HG02973 (cell line): ENCODE data around the gene TRAIP.
"Not testable (repeated sequence)": the region's sequence is repeated elsewhere in the genome, so short reads cannot be mapped to it uniquely, and the experiment has no call there.

Source experiments
- ATAC-seq: cut with Tn5 transposase; IDR thresholded peaks from one replicate; pipeline ENCODE4 v1.9.1; 2021; ENCODE audit warnings: moderate library complexity; ENCODE audit not compliant: unreplicated experiment

TRAIP gene

GRCh38 chr3:49826016-49826415 lies 30.3 kb downstream of the TRAIP start:
- no peak for ATAC-seq

DNA sequence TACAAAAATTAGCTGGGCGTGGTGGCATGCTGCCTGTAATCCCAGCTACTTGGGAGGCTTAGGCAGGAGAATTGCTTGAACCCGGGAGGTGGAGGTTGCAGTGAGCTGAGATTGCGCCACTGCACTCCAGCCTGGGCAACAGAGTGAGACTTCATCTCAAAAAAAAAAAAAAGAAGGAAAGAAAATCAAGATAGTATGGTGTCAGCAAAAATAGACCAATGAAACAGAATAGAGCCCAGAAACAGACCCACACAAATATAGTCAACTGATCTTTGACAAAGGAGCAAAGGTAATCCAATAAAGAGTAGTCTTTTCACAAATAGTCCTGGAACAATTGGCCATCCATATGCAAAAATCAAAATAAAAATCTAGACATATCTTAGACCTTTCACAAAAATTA lies 33.2 kb downstream of the TRAIP start:
- ATAC-seq: not testable (repeated sequence)

DNA sequence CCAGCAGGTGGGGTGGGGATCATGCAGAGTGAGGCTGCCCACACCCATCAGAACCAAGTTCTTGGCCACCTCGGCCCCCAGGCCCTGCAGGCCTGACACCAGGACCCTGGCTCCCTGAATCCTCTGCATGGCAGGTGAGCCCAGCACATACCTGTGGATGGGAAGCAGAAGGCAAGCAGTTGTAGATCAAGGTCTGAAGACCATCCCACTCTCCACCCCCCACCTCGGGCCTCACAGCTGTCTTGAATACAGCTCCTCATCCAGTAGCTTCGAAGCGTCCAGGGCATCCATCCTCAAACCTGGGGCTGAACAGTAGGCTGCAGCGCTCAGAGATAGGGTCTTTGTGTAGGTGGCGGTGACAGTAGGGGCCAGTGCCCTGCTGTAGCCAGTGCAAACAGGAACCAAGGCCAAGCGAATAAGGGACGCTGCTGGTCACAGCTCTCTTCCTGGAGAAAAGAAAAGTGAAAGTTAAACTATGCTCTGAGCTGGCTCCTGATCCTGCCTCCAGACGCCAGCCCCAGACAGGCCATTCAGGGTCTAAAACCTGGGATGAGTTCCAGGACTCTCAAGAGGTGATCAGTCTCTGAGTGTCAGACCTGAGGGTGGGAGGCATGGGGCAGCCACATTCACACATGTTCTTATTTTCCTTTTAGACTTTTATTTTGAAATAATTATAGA lies 42.7 kb downstream of the TRAIP start, which contains the start of gene UBA7:
TSS of gene UBA7 (minus strand) at position 457 of the 678 bp plus-strand sequence. CDS start at position 291, 166 bp downstream.
- no peak for ATAC-seq

DNA sequence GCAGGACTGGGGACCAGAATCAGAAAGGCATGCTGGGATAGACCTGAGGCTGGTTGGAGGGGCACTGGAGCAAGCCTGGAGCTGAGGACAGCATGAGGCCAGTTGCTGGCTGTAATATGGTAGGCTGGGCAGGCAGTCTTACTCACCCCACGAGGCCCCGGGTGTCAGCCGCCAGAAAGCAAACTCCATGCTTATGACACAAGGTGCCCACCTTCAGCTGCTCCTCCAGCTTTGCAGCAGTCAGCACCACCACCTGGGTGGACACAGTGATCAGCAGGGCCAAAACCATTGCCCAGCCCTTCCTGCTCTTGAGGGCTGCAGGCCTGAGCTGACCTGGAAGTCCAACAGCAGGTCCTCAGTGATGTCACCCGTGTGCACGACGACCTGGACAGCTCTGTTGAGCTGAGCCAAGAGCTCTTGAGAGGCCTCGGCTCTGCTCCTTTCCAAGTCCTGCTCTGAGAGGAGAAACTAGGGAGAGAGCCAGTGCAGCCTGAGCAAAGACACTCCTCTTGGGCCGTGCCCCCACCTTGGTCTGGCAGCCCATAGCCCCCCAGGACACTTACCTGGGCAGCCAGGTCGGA lies 43.4 kb downstream of the TRAIP start:
- no peak for ATAC-seq

DNA sequence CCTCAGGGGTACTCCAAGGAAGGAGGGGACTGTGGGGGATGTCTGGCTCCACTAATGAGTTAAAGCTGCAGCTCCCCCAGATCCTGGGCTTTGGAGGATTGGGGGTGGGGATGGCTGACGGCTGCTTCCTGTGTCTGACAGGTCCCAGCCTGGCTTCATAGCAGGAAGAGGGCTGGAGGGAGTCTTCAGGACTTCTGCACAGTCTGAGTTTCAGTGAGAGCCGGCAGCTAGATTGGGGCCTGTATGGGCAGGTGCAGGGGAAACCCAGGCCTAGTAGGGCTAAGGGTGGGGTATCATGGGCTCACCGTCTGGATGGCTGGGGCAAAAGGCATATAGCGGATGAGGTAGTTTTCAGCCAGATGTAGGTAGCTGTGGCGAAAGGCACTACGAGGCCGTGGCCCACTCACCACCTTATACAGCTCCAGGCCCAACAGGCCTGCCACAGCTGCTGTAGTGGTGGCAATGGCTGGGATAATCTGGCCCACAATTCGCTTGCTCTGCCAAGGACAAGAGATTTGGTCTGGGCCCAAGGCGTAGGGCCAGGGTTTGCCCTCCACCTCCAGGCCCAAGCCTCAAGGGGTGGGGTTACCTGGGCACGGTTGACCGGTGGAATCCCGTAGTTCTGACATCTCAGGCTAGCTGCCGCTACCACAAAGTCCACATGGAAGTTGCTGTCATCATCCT lies 48.8 kb downstream of the TRAIP start:
- no peak for ATAC-seq

DNA sequence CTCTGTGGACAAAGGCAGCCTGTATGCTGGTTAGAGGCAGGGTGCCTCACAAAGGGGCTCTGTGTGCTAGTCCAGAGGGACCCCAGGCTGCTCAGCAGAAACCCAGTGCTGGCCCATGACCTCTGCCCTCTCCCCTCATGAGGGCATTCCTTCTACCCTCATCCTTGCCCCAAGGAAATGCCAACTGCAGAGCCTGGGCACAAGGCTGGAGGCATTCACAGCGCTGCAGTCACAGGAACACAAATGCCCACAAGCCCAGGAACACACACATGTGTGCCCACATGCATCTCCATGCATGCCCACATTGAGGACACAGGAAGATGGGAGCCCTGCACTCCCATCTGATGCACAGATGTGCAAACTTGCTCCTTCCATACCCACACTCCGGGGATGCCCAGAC lies 49.5 kb downstream of the TRAIP start:
- ATAC-seq: no peak

DNA sequence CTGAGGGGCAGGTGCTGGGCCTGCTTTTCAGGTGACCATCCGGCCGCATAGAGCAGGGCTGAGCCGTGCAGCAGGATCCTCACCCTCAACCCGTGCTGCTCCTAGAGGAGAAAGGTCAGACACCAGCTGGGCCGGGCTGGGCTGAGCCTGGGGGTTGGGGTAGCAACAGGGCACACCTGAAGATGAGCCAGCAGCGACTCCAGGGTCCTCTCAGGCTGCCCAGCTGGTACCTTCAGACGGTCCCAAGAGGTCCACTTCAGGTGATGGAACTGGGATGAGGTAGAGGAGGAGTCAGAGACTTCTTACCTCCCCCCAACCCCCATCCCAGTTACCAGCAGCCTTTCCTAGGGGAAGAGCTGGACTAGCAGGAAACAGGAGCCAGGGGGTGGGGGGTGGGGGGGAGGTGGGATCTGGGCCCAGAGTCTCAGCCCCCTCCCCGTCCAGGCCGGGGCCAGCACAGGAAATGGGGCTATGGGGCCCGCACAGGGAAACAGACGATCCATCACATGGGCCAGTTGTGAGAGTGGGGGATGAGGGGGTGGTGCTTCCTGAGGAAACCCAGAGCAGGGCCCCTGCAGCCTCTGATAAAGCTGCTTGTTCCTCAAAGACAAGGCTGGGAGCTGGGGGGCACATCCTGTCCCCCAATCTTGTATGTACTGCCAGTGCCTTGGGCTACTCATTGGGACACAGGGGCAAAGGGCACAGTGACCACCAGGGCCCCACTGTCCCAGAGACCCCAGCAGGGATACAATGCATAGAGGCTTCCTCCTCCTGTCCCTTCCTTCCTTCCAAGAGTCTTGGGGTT lies 50.3 kb downstream of the TRAIP start:
- ATAC-seq: no peak

DNA sequence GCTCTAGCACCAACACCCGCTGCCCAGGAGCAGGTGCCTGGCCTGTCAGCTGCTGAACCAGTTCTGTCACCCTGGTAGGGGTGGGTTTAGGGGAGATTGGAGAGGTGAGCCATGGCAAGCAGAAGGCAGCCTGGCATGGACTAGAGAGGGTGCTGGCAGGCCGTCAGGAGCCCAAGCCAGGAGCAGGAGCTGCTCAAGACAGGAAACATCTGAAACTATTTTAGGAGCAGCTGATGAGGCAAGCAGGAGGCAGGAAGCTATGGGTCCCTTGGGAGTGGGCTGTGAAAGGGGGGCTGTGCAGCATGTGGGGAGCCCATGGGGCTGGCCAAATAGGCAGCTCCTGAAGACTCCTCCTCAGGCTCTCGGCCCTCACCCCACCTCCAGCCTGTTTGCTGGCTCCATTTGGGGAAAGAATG lies 51.0 kb downstream of the TRAIP start:
- ATAC-seq: no peak

GRCh38 chr3:49804141-49805041 lies 52.0 kb downstream of the TRAIP start:
- ATAC-seq: no peak

- ATAC-seq: peak; percentile 15
Measured at GRCh38 chr3:49803465-49804140, 52.8 kb downstream of the TRAIP start.

DNA sequence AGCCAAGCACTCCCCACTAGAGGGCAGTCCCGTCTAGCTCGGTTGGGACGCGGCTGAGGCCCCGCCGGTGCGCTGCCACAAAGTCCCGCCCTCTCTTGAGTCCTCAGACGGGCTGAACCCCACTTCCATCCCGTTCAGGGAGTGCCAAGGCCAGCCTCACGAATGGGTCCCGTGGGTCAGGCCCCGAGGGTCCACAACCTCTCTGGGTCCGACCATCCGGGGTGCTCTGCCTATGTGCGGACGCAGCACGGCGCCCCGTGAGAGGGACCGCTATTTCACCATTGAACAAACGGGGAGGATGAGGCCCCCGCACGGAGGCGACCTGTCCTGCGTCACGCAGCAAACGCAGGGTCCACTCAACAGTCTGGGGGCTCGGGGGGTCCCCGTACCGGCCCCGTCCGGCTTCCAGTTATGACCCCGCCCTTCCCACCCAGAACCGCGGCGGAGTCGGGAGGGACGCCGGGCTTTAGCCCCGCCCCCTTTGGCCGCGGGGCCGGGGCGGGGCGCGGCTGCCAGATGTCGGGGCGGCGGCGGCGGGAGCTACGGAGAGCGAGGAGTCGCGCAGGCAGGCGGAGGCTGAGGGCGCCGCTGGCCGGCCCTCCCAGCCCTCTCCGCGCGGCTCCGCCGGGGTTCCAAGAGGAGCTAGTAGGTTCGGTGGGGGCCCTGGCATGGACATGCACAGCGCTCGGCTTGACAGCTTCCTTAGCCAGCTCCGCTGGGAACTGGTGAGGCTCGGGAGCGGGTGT lies 53.5 kb downstream of the TRAIP start, which contains the start of gene INKA1:
TSS of gene INKA1 (plus strand) at position 543 of the 746 bp plus-strand sequence. CDS start at position 675, 132 bp downstream.
- ATAC-seq: peak; percentile 54

DNA sequence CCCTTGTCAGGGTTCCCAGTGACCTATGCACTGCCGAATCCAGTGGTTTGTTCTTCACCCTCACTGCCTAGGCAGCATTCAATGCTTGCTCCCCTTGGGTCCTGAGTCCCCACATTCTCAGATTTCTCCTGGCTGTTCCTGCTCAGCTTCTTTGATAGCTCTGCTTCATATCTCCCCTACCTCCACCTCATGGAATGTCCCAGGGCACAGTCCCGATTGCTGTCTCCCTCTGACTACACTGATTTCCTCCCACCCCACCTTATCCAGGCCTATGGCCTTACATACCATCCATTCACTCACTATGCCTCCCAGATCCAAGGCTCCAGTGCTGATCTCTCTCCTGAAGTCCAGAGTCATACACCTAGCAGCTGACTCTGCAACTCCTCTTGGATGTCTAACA lies 55.2 kb downstream of the TRAIP start:
- ATAC-seq: no peak

GRCh38 chr3:49799761-49800160 lies 56.6 kb downstream of the TRAIP start, which contains the start of gene CDHR4:
TSS of gene CDHR4 (minus strand) at chr3:49799873. CDS start at chr3:49799812, 61 bp downstream.
- ATAC-seq: no peak

DNA sequence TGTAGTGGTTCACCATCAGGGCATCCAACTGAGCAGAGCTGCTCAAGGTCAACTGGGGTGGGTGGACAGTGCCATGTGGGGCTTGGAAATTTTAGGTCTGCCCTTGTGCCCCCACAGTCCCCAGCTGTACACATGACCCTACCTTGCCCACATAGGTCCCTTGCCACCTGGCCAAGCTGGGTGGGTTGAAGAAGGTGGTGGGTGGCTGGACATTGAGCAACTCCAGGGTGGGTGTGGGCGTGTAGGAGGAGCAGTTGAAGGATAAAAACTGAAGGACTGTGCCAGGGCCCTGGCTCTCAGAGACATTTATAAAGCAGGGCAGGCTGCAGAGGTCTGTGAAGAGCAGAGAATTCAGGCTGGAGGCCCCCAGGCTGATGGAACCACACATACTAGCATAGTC lies 57.3 kb downstream of the TRAIP start:
- no peak for ATAC-seq

GRCh38 chr3:49794926-49795905 lies 61.1 kb downstream of the TRAIP start:
- no peak for ATAC-seq

GRCh38 chr3:49794431-49794830 lies 61.9 kb downstream of the TRAIP start:
- ATAC-seq: no peak

- no peak for ATAC-seq
Measured at GRCh38 chr3:49793486-49794085, 62.8 kb downstream of the TRAIP start.
